Lung (tissue), 16 donors: ENCODE data around the gene OSBPL9. TPM values are rescaled to one million over a fixed set of nuclear protein-coding genes. Genes with fewer than 3 reads are reported as not detected.

Experiments used
- ATAC-seq: fragments of 200-7000 bp; cut with Tn5 transposase; one replicate; pipeline ENCODE4 v1.9.1; 2020; ENCODE audit warnings: moderate number of reproducible peaks; ENCODE audit not compliant: insufficient read depth, low FRiP score
- DNase-seq, 3 donors: peaks; one replicate each; pipeline ENCODE4 v3.0.0-alpha.2; 2013 to 2017
- H3K27ac ChIP-seq, 2 donors: one replicate each; pipeline ENCODE4 v1.5.1; 2013; ENCODE audit warnings: mild to moderate bottlenecking in 2 of 2, moderate library complexity in 2 of 2, control low read depth in 1 of 2, inconsistent platforms in 1 of 2, low read depth in 1 of 2, low read length in 1 of 2
- H3K27me3 ChIP-seq, 3 donors: one replicate each; pipeline ENCODE4 v1.5.1; 2013; ENCODE audit warnings: low read length in 2 of 3; ENCODE audit not compliant: control insufficient read depth in 3 of 3, insufficient read depth in 3 of 3
- H3K36me3 ChIP-seq, 4 donors: one replicate each; pipeline ENCODE4 v1.5.1; 2013; ENCODE audit warnings: low read length in 4 of 4, mild to moderate bottlenecking in 1 of 4, moderate library complexity in 1 of 4; ENCODE audit not compliant: control insufficient read depth in 4 of 4, insufficient read depth in 4 of 4
- H3K4me1 ChIP-seq, 5 donors: one replicate each; pipeline ENCODE4 v1.5.1; 2013; ENCODE audit warnings: low read length in 5 of 5, mild to moderate bottlenecking in 2 of 5, moderate library complexity in 1 of 5; ENCODE audit not compliant: control insufficient read depth in 5 of 5, insufficient read depth in 5 of 5
- H3K4me3 ChIP-seq: one replicate; pipeline ENCODE4 v1.5.1; 2013; ENCODE audit warnings: mild to moderate bottlenecking, control low read depth, moderate library complexity
- H3K9ac ChIP-seq, 2 donors: one replicate each; pipeline ENCODE4 v1.5.1; 2013; ENCODE audit warnings: low read length in 2 of 2, control low read depth in 1 of 2; ENCODE audit not compliant: insufficient read depth in 1 of 2
- H3K9me3 ChIP-seq, 4 donors: one replicate each; pipeline ENCODE4 v1.5.1; 2013; ENCODE audit warnings: low read length in 3 of 4, mild to moderate bottlenecking in 1 of 4, moderate library complexity in 1 of 4; ENCODE audit not compliant: control insufficient read depth in 4 of 4, insufficient read depth in 3 of 4
- WGBS, 2 donors: extraction: QIAGEN DNeasy Blood & Tissue Kit; methylation state at CpG; one replicate each; pipeline ENCODE4 v1.1.7; 2013; 5-methylcytosine and 5-hydroxymethylcytosine counted together
- long read RNA-seq, 5 donors: transcript quantifications; one replicate each; lab custom pipeline, GENCODE V29; 2026
- polyA plus RNA-seq, 2 donors: library from polyadenylated mRNA; stranded (reverse); fragments of 200-250 nt; gene quantifications; one replicate each; pipeline ENCODE4 v1.2.1, GENCODE V29; 2013
- total RNA-seq, 2 donors: library from RNA; depleted of rRNA in 1 of 2; stranded (reverse); fragments of >200 nt in 1 of 2; gene quantifications; one replicate each; pipeline ENCODE4 v1.2.1, GENCODE V29; 2014 to 2021
- TF ChIP-seq, protein P1 (sequence below): IDR thresholded peaks from 2 replicates; pipeline ENCODE4 v1.5.1; 2012; ENCODE audit warnings: mild to moderate bottlenecking; ENCODE audit errors: control extremely low read depth, extremely low read depth
- donor health status: control.
- donor health status: control.
- donor health status: Bipolar disorder and iron deficiency.
- donor health status: healthy.
- donor health status: DM: yes; HTN: yes; CAD: no.

The OSBPL9 gene
- total RNA-seq (100 to 1,000 TPM in 1 of 2 donors, 10 to 100 TPM in 1; 82.8 to 135 TPM), polyA plus RNA-seq (10 to 100 TPM; 36.8 to 62.1 TPM)
- long read RNA-seq, donor 1, transcript OSBPL9-203 (24 exons, 2,893 nt) = major isoform, 6 of 11 reads
- long read RNA-seq, donor 1, partial matches to known transcripts = 0 of 11 reads
- long read RNA-seq, donor 1, other reads (novel, unspliced or antisense) = 0 of 11 reads
- long read RNA-seq, donor 2, partial matches to known transcripts = 106 of 107 reads
- long read RNA-seq, donor 2, other reads (novel, unspliced or antisense) = 0 of 107 reads
- long read RNA-seq, donor 3, partial matches to known transcripts = 0 of 7 reads
- long read RNA-seq, donor 3, other reads (novel, unspliced or antisense) = 0 of 7 reads
- long read RNA-seq, donor 4, partial matches to known transcripts = 112 of 113 reads
- long read RNA-seq, donor 4, other reads (novel, unspliced or antisense) = 0 of 113 reads
- long read RNA-seq, donor 5, partial matches to known transcripts = 39 of 50 reads
- long read RNA-seq, donor 5, other reads (novel, unspliced or antisense) = 0 of 50 reads

DNA sequence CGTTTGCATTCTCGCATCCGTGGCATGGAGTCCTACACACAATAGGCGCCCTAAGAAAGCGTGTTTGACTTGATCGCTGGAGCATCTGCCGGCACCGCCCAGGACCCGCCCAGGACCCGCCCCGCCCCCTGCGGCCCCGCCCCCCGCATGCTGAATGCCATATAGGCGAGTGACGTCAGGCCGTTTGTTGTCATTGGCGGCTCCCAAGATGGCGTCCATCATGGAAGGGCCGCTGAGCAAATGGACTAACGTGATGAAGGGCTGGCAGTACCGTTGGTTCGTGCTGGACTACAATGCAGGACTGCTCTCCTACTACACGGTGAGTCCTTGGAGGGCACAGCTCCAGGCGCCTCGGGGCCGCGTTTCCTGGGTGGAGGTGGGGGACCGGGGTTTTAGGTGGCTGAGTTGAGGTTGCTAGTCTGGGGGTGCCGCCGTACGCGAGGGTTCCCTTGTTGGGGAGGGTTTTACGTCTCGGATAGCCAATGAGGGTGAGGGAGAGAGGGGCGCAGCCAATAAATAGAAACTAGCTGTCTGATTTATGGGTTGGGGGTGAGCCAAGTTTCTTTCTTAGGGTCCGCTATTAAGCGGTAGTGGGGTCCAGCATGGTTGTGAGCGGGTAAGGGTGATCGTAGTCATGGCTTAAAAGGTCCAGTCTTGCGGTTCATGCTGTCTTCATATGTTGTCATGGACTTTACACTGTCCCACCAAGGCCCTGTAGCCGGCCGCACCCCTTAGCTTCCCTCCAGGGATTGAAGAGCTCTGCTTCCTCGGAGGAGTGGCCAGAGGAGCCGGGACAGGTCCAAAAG is at the start of gene OSBPL9:
Gene OSBPL9 (plus strand): TSS at position 190 of the 806 bp plus-strand sequence. CDS start 19 bp downstream, at position 209.
- H3K4me3 ChIP-seq = peak within 1 kb of the TSS; percentile 93
- H3K36me3 ChIP-seq = no peaks in the 10 kb centered on the region
- no peaks in the 10 kb centered on the region for H3K9me3 ChIP-seq
- DNase-seq = peak; percentile 95 to 96 (median 96)
- no peaks in the 10 kb centered on the region for H3K27me3 ChIP-seq
- peak within 1 kb of the TSS; percentile 85 to 99 for H3K9ac ChIP-seq
- TF ChIP-seq, protein P1, sequence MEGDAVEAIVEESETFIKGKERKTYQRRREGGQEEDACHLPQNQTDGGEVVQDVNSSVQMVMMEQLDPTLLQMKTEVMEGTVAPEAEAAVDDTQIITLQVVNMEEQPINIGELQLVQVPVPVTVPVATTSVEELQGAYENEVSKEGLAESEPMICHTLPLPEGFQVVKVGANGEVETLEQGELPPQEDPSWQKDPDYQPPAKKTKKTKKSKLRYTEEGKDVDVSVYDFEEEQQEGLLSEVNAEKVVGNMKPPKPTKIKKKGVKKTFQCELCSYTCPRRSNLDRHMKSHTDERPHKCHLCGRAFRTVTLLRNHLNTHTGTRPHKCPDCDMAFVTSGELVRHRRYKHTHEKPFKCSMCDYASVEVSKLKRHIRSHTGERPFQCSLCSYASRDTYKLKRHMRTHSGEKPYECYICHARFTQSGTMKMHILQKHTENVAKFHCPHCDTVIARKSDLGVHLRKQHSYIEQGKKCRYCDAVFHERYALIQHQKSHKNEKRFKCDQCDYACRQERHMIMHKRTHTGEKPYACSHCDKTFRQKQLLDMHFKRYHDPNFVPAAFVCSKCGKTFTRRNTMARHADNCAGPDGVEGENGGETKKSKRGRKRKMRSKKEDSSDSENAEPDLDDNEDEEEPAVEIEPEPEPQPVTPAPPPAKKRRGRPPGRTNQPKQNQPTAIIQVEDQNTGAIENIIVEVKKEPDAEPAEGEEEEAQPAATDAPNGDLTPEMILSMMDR = no peak
- H3K27ac ChIP-seq = peak within 1 kb of the TSS; percentile 38 to 80
- 0% methylated on average over 45 of the region's 45 CpGs for WGBS, 2 donors
- H3K4me1 ChIP-seq = peaks cover 9 to 51% (median 13%) of the 10 kb centered on the region in 5 donors
- peak; percentile 90 for ATAC-seq

DNA sequence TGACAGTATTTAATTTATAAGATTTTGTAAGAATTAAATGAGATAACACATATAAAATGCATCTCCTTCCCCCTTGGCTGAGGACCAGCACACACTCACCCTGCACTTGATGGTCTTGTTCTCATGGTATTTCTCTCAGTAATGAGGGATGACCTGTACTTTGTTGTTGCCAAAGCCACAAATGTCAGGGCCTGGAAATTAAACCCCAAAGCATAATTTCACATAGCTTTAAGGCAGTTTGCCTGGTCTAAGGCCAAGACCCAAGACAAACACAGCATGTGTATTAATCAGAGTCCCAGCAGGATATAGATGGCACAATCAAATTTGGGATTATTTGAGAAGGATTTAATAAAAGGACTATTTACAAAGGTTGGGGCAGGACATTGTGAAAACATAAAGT is 49.2 kb upstream of the OSBPL9 start:
- H3K4me3 ChIP-seq = no peak overlapping the region
- no peak overlapping the region for H3K9ac ChIP-seq
- H3K27ac ChIP-seq = no peak overlapping the region
- H3K4me1 ChIP-seq = peaks cover 0 to 25% (median 3%) of the 10 kb centered on the region in 5 donors
- H3K27me3 ChIP-seq = no peaks in the 10 kb centered on the region
- TF ChIP-seq, protein P1 = no peak
- H3K9me3 ChIP-seq = no peaks in the 10 kb centered on the region
- ATAC-seq = no peak
- no peak for DNase-seq
- no peaks in the 10 kb centered on the region for H3K36me3 ChIP-seq

DNA sequence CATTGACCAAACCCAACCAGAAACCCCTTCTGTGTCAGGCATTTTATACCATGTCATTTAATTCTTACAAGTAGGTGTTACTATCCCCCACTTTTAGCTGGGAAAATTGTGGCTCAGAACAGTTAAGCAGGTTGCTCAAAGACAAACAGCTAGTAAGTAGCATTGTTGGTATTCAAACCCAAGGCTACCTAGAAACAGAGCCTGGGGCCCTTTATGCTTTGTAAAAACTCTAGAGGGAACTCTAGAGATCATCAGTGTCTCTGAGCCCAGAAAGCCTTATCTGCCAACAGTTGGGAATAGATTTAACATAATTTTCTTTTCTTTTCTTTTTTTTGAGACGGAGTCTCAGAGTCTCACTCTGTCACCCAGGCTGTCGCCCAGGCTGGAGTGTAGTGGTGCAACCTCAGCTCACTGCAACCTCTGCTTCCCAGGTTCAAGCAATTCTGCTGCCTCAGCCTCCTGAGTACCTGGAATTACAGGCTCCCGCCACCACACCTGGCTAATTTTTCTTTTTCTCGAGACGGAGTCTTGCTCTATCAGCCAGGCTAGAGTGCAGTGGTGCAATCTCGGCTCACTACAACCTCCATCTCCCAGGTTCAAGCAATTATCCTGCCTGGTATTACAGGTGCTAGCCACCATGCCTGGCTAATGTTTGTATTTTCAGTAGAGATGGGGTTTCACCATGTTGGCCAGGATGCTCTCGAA is 48.5 kb upstream of the OSBPL9 start:
- no peaks in the 10 kb centered on the region for H3K36me3 ChIP-seq
- H3K27me3 ChIP-seq = no peaks in the 10 kb centered on the region
- ATAC-seq (no peak), DNase-seq (no peak)
- no peak overlapping the region for H3K4me3 ChIP-seq
- no peak overlapping the region for H3K9ac ChIP-seq
- peaks cover 0 to 25% (median 3%) of the 10 kb centered on the region in 5 donors for H3K4me1 ChIP-seq
- 90 to 94% methylated on average over 7 of the region's 7 CpGs for WGBS, 2 donors
- TF ChIP-seq, protein P1 = no peak
- peak overlapping the region in 1 of 2 donors; percentile 45 for H3K27ac ChIP-seq
- H3K9me3 ChIP-seq = no peaks in the 10 kb centered on the region
